GM10248 (cell line): ENCODE data around the gene LRRC8D.
A peak's percentile ranks its signal among the peaks of the same experiment; 100 is the strongest.

Experiments used
- CTCF ChIA-PET: fragments of 300-600 bp; sonication (Branson Sonifier 250); formaldehyde crosslinking; extraction: SDS; loops from one replicate; lab custom pipeline; 2021; ENCODE audit warnings: antibody characterized with exemption; lab: Yijun Ruan, JAX
- POLR2A ChIA-PET: fragments of 350-650 bp; sonication (Branson Sonifier 250); formaldehyde crosslinking; extraction: SDS; loops from one replicate; lab custom pipeline; 2020; ENCODE audit warnings: antibody characterized with exemption; lab: Yijun Ruan, JAX
- DNase-seq: peaks from one replicate; pipeline ENCODE4 v3.0.0; 2012; ENCODE audit errors: extremely low spot score
- CTCF ChIP-seq: IDR thresholded peaks from 2 replicates; pipeline ENCODE4 v1.5.1; 2012; ENCODE audit warnings: mild to moderate bottlenecking, low read depth; ENCODE audit errors: extremely low read depth, missing control alignments, control extremely low read depth

The LRRC8D gene

GRCh38 chr1:89855413-89856123 is 34.7 kb downstream of the LRRC8D start:
- CTCF ChIA-PET: interaction anchor here (1.3 to 1.5 kb wide), 3 partner anchors 12 to 136 kb away, joined by 3 to 4 read pairs (median 3); no protein-coding TSS in a partner anchor

GRCh38 chr1:89863165-89863830 is 42.5 kb downstream of the LRRC8D start:
- DNase-seq: no peak
- ChIA-PET CTCF (interaction anchor here (1.2 to 2.7 kb wide), 6 partner anchors 9 to 36 kb away, joined by 3 to 14 read pairs (median 6); no protein-coding TSS in a partner anchor), POLR2A (no interaction called here)
- no peak for TF ChIP-seq CTCF

More at GRCh38 chr1:89855413-89856123, 34.7 kb downstream of the LRRC8D start:
- POLR2A ChIA-PET: no interaction called here
- DNase-seq: peak; percentile 27
- no peak for TF ChIP-seq CTCF

DNA sequence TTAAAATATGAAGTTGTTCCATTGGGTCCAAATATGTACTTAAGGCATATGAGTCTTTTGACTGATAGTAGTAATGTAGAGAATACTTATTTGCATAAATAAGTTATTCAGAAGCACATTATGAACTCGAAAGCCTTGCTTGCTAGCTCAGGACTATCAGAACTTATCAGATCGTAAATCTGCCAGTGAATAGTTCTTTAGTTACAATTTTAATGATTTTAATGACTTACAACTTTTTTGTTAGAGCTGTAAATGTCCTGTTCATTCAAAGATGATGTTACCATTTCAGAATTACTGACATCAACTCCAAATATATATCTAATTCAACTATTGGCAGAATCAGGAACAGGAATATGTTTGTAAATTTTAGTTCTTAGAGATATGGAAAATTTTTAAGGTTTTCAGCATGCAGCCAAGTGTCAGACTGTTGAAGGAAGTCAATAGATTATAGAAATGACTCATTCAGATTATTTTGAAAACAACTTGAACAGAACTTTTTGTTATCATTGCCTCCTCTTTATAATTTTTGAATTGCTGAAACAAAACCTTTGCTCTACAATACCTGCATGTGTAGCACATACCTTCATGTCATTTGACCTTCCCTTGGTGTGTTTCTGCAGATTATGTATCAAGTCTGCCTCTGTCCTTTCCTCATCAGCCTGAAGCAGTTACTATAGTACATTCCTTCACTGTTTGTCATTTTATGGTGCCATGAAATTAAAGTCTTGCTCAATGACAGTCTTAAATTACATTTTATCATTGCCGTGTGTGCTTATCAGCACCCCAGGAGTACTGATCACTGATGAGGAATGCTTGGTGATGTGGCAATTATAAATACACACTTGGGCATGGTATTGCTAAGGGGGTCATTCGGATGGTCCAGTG is 44.9 kb downstream of the LRRC8D start:
- no peak for DNase-seq
- POLR2A ChIA-PET: no interaction called here
- no peak for TF ChIP-seq CTCF
- CTCF ChIA-PET: interaction anchor here (1.2 kb wide), 1 partner anchor 15 kb away, joined by 3 read pairs; no protein-coding TSS in a partner anchor

DNA sequence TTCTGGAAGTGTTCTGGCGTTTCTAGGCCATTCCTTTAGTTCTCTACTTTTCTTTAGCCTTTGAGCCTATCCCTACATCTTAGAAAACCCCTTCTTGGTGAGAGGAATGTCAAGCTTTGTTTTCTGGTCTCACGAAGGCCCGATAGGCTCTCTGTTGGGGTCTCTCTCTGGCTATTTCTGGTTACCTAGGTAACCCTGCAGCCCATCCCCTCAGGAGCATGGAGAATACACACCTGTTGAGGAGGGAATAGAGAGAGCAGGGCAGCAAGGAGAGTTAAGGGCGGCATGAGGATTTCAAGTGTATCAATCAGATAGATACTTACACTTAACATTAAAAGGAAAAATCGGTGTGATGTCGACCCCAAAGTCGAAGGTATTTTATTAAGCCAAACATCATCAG is 45.7 kb downstream of the LRRC8D start:
- POLR2A ChIA-PET: no interaction called here
- CTCF ChIA-PET: interaction anchor here (1.2 kb wide), 1 partner anchor 14 kb away, joined by 3 read pairs; no protein-coding TSS in a partner anchor
- no peak for DNase-seq
- TF ChIP-seq CTCF: no peak

DNA sequence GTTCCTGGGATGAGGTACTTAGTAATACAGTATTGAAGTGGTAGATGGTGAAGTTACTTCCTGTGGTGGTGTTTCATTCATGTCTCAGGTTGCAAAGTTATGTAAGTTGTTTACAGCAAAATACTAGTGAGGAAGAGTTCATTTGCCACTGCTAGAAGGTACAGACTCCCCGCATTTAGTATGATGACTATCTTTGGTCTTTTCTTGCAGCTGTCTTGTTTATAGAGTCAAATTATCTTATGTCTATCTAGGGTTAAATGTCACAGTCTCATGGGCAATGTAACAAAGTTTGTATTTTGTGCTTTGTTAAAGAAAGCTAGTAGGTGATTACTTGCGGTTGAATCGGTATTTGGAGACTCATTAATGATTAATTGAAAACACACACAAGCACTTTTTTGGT is 50.2 kb downstream of the LRRC8D start:
- TF ChIP-seq CTCF: no peak
- CTCF ChIA-PET: interaction anchor here (1.3 to 1.8 kb wide), 3 partner anchors 10 to 12 kb away, joined by 3 to 7 read pairs (median 4); no protein-coding TSS in a partner anchor
- POLR2A ChIA-PET: no interaction called here
- no peak for DNase-seq
